HepG2 (cell line): ENCODE results near the gene NR1H2.

Experiments used
- POLR2A ChIP-seq, 2 experiments: IDR thresholded peaks; 2 replicates each; pipeline ENCODE4 v1.6.1; 2011; ENCODE audit warnings: low read depth in 2 of 2, low read length in 2 of 2, mild to moderate bottlenecking in 1 of 2, moderate library complexity in 1 of 2; ENCODE audit not compliant: insufficient read depth in 1 of 2
- TF ChIP-seq, protein P1 (sequence below): sonication (generic); formaldehyde crosslinking; IDR thresholded peaks from 2 replicates; pipeline ENCODE4 v1.8.1; 2023; ENCODE audit warnings: mild to moderate bottlenecking, missing genetic modification reagents

- TF ChIP-seq, protein P1, sequence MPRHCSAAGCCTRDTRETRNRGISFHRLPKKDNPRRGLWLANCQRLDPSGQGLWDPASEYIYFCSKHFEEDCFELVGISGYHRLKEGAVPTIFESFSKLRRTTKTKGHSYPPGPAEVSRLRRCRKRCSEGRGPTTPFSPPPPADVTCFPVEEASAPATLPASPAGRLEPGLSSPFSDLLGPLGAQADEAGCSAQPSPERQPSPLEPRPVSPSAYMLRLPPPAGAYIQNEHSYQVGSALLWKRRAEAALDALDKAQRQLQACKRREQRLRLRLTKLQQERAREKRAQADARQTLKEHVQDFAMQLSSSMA (CRISPR knock-in tag), result no peak
- TF ChIP-seq POLR2A (IDR thresholded peaks at IDR 0.05; ENCODE audit: insufficient read depth in 1 of 2, low read depth in 2 of 2, low read length in 2 of 2), result no peak
These were observed 30.6 kb downstream of the NR1H2 start for GRCh38 chr19:50406829-50407228.
